Dermis blood vessel endothelial cell (primary cell): Measurements from ENCODE around the gene MTX1. TPM values are rescaled to one million over a fixed set of nuclear protein-coding genes. Genes with fewer than 3 reads are reported as not detected.
"Not testable (repeated sequence)": the region's sequence is repeated elsewhere in the genome, so short reads cannot be mapped to it uniquely, and the experiment has no call there.

Experiments
- DNase-seq: peaks from one replicate; pipeline ENCODE4 v3.0.0; 2010
- total RNA-seq: library from RNA; depleted of rRNA; stranded (reverse); fragments of >200 nt; gene quantifications from 2 replicates; pipeline ENCODE4 v1.2.3, GENCODE V29; 2014

Gene MTX1
- total RNA-seq, 1 donor from 2014 or later, result 50.2 TPM

DNA sequence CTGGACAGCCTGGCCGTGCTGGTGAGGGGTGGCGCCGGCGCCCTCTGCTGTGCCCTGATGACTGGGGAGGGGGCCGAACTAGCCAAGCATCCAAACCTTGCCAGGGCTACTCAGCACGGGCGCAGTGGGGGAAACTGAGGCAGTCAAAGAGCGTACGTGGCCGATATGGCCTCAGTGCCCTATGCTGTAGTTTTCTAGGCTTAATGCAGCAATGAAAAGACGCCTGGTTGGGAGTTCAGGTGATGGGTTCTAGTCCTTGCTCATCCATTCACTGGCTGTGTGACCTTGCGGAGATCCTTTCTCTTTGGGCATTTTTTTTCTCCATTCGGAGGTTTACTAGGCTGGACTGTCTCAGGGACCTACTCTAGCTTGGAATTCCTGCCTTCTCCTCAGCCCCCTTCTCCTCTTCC lies 822 bp downstream of the MTX1 start:
- DNase-seq, result no peak

DNA sequence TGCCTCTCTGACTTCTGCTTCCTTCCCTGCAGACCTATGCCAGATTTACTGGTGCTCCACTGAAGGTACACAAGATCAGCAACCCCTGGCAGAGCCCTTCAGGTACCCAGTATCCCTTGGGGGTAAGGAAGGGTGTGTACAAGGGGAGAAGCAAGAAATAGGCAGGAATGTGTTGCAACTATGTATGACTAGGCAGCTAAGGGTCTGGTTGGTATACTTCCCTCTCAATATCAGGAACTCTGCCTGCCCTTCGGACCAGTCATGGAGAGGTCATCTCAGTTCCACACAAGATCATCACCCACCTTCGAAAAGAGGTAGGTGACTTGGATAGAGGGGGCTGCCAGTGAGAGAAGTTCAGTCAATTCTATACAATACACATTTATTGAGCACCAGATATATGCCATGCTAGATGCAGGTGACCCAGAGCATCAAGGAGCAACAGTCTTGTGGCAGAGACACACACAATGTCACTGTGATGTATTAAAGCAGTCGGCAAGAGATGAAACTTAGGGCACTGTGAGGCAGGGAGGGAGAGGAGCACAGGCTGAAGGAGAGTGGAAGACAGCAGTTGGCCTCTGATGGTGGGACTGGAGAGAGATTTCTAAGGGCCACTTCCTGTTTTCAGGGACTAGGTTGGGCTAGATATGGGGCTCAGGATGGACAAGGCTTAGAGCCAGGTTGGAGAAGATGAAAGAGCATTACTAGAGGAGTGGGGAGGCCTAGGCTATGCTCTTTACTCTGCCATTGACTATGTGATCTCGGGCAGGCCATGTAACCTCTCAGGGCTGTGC lies 2.0 kb downstream of the MTX1 start:
- no peak for DNase-seq

DNA sequence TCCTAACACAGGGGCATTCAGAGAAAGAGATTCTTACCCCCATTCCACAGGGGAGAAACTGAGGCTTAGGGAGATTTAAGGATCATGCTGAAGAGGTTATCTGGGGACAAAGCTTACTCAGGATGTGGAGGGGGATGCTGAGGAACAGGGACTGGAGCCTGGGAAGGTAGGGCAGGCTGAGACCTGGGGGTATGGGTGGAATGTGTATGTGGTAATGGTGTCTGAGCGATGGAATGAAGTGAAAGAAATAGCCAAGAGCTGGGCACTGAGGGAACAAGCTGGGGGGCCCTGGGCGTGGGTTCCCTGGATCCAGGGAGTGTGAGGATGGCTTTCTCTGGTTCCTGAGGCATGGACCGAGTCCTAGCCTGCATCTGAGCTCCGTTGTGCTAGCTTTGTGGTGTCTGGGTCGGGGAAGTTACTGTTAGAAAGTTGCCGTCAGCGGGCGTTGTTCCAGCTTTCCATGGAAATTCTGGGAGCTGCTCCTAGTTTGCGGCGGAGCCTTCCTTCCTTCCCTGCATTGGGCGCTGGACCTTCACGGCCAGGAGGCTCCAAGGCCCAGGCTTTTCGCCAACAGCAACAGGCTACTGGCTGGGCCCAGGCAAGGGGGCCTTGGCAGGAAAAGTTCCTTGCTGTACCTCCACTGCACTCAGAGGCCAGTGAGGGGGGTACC lies 3.0 kb downstream of the MTX1 start:
- peak; percentile 57 for DNase-seq

DNA sequence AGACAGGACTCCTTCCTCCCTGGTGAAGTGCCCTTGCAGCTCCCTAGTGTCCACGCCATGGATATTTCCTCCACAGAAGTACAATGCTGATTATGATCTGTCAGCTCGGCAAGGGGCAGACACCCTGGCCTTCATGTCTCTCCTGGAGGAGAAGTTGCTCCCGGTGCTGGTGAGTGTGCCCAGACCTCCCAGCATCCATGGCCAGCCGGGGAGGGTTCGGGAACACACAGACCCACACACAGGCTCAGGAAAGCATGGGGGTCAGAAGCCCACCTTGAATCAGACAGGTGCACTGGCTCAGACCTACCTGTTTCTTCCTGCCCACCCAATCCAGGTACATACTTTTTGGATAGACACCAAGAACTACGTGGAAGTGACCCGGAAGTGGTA lies 3.6 kb downstream of the MTX1 start:
- not testable (repeated sequence) for DNase-seq

DNA sequence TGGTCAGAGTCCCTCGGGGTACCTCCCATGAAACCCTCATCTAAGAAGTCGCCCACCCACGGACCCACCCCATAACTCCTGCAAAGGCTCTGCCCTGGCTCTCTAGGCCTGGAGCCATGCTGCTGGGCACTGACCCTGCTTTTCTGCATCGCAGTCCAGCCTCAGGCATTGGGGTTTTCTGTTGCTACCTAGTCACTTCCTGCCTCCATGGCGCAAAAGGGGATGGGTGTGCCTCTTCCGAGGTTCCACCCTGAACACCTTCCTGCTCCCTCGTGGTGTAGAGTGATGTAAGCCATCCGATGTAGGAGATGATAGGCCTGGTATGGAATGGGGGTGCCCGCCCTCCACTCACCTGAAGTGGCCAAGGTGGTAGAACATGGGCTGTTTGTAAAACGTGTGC lies 6.2 kb downstream of the MTX1 start:
- DNase-seq, result not testable (repeated sequence)

DNA sequence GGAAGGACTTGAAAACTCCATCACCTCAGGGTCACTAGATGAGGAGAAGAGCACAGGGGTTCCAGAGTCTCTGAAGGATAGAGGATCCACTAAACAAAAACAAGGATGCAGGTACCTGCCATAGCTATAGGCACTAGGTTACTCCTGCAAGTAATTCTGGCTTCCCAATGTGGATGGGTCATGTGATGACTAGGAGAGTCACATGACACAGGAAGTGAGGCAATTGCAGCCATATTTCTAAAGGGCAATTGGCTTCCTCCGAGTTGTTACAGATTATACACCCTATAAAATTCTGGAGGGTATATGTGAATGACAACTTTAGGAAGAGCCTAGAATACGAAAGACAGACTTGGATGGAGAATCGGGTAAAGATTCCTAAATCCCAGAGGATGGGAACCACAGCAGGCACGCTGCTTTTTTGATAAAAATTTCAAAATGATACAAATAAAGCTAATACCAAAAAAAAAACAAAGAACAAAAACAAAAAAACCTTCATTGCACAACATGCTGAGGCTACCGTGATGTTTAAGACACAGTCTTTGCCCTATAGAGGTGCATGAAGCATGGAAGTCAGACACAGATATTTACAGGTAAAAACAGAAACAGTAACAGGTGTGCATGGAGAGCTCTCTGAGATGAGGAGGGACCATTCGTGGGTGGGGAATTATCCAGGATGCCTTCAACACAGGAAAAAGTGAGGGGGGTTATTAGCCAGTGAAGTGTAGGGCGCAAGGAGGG lies 10.5 kb downstream of the MTX1 start:
- peak; percentile 68 for DNase-seq

DNA sequence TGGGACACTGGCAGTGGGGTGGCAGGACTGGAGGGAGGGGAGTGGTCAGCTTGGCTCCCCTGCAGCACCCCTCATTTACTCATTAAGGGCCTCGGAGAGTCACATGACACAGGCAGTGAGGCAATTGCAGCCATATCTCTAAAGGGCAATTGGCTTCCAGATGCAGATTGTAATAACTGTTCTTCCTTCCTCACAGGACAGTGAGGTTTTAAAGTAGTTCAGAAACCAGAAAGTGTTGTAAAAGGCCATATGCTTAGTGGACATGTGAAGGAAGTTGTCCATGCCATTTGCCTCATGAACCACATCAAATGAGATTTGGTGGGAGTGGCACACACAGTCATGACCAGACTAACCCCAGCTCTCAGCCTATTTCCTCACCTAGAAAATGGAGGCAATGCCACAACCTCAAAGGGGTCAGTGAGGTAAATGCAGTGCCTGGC lies 11.1 kb downstream of the MTX1 start:
- DNase-seq, result no peak

DNA sequence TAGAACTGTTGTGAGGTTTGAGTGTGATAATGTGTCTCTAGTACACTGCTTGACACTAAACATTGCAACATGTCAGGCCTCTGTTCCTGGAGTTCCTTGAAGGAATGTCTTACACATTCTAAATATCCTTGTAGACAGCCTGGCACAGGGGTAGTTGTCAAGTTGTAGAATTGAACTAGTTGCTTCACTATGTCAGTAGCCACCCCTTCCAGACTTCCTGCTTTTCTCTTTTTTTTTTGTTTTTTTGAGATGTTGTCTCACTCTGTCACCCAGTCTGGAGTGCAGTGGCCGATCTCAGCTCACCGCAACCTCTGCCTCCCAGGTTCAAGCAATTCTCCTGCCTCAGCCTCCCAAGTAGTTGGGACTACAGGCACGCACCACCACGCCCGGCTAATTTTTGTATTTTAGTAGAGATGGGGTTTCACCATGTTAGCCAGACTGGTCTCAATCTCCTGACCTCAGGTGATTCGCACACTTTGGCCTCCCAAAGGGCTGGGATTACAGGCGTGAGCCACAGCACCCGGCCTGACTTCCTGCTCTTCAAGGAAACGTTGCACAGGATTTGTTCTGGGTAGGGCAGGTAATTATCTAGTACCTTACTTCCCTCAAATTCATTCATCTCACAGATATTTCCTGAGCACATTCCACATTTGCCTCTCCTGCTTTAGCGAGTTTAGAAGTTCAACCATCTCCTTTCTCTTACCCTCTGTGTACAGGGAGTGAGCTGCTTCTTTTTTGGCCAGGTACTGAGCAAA lies 11.9 kb downstream of the MTX1 start:
- DNase-seq, result not testable (repeated sequence)

DNA sequence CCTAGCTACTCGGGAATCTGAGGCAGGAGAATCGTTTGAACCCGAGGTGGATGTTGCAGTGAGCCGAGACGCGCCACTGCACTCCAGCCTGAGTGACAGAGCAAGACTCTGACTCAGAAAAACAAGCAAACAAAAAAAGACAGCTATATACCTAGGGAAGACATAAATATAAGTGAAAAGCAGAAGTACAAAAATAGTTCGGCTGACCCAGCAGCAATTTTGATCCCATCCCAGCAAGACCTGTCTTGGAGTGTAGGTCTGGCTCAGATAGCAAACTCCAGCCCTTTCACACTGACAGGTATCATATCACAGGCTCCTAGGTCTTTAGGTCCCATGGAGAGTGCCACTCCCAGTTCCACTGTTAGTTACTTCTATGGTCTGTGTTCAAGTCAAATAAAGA lies 14.6 kb downstream of the MTX1 start:
- no peak for DNase-seq

DNA sequence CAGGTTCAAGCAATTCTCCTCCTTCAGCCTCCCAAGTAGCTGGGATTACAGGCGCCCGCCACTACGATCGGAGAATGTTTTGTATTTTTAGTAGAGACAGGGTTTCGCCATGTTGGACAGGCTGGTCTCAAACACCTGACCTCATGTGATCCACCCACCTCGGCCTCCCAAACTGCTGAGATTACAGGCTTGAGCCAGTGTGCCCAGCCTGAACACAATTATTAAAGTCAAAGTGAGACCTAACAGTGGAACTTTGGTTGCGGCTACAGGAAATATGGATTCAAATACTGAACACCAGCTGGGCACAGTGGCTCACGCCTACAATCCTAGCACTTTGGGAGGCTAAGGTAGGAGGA lies 16.9 kb downstream of the MTX1 start:
- not testable (repeated sequence) for DNase-seq

DNA sequence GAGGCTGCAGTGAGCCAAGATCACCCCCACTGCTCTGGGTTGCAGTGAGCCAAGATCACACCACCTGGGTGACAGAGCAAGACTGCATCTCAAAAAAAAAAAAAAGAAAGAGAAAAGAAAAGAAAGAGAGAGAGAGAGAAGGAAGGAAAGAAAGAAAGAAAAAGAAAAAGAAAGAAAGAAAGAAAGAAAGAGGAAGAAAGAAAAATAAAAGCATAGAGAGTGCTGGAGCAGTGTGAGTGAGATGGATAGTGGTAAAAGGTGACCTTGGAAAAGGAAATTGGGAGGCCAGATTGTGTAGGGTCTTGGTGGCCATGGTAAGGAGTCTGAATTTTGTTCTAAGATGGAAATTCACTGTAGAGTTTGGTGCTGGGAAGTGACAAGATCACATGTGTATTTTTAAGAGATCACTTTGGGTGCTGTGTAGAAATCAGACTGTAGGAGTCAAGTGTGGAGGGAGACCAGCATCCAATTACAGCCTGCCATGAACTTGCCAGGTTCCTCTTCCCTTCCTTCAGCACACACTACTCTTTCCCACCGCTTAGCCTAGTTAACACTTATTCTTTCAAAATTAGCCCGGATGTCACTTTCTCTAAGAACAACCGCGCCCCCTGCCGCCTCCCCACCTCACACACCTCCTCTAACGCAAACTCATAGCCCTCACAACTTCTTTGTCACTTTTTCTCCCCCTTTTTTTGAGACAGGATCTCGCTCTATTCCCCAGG lies 17.9 kb downstream of the MTX1 start:
- DNase-seq, result peak; percentile 88

DNA sequence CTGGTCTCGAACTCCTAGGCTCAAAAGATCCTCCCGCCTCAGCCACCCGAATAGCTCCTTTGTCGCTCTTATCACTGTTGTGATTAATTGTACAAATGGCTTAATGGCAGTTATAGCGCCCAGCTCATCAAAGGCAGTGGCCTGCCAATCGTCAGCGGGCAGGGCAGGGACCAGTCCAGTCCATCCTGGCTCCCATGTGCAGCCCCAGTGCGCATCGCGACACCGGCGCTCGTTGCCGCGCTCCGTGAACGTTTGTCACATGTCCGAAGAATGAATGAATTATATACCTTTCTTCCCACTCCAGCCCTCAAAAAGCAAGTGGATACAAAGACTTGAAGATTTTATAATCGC lies 18.4 kb downstream of the MTX1 start:
- DNase-seq, result peak; percentile 70

DNA sequence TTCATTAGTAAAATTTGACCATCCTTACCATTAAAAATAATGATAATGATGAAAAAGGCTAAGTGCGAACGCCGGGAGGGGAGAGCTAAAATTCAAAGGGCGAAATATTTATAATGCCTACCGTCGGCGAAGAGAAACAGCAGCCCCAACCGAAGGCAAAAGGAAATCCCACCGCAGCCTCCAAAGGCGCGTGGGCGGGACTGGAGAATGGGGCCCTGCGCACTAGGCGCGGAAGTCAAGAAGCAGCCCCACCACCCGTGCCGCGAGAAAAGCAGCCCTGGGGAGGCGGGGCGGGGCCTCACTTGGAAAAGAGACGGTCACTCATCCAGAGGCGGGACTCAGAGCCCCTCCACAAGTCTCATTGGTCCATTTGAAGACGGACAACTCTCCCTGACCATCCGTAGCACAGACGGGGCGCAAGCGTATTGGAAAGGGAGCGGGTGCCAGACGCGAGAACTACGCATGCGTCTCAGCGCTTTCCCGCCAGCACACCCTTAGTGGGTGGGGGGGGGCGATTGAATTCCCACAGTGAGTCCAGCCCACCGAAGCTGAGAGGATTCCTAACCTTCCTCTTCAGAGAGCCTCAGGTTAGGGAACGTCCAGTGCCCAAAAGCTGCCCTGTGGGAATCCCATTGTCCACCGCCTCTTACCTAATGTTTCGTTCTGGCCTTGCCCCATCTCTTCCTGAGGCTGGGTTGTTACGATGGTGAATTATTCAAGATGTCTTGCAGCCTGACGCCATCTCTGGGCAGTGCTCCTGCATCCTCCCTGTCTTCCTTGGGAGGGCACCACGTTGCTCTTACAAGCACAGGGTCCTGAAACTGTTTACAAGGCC lies 19.0 kb downstream of the MTX1 start:
- peak; percentile 99 for DNase-seq

DNA sequence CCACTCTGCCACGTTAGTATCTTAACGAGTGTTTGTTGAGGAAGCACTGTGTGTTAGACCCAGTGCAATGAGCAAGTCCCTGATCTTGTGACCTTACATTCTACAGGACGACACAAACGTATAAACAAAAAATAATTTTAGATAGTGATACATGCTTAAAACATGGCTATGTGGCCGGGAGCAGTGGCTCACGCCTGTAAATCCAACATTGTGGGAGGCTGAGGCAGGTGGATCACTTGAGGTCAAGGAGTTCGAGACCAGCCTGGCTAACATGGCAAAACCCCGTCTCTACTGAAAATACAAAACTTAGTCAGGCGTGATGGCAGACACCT lies 19.6 kb downstream of the MTX1 start:
- DNase-seq, result no peak

DNA sequence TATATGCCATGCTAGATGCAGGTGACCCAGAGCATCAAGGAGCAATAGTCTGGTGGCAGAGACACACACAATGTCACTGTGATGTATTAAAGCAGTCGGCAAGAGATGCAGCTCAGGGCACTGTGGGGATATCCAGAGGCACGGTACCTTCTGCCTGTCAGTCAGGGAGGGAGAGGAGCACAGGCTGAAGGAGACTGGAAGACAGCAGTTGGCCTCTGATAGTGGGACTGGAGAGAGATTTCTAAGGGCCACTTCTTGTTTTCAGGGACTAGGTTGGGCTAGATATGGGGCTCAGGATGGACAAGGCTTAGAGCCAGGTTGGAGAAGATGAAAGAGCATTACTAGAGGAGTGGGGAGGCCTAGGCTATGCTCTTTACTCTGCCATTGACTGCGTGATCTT lies 22.8 kb downstream of the MTX1 start:
- DNase-seq, result not testable (repeated sequence)

DNA sequence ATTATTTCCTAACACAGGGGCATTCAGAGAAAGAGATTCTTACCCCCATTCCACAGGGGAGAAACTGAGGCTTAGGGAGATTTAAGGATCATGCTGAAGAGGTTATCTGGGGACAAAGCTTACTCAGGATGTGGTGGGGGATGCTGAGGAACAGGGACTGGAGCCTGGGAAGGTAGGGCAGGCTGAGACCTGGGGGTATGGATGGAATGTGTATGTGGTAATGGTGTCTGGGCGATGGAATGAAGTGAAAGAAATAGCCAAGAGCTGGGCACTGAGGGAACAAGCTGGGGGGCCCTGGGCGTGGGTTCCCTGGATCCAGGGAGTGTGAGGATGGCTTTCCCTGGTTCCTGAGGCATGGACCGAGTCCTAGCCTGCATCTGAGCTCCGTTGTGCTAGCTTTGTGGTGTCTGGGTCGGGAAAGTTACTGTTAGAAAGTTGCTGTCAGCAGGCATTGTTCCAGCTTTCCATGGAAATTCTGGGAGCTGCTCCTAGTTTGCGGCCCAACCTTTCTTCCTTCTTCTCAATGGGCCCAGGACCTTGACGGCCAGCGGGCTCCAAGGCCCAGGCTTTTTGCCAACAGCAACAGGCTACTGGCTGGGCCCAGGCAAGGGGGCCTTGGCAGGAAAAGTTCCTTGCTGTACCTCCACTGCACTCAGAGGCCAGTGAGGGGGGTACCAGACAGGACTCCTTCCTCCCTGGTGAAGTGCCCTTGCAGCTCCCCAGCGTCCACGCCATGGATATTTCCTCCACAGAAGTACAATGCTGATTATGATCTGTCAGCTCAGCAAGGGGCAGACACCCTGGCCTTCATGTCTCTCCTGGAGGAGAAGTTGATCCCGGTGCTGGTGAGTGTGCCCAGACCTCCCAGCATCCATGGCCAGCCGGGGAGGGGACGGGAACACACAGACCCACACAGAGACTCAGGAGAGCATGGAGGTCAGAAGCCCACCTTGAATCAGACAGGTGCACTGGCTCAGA lies 23.8 kb downstream of the MTX1 start:
- DNase-seq, result peak; percentile 65

DNA sequence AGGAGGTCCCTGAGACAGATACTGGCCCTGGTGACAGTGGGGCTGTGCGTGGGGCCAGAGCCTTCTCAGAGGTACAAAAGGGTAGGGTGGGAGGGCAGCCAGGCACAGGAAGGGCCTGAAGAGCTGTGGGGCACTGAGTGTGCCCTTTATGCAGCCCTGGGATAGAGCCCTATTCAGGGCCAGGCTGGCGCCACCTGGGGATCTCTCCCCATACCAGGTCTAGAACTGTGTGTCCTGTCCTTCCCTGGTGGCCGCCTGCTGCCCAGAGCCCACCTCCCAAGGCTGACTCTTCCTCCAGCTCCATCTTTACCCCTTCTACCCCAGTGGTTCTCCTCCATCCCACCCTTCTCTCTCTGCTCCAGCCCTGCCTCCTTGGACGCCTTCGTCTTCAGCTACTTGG lies 25.0 kb downstream of the MTX1 start:
- not testable (repeated sequence) for DNase-seq

DNA sequence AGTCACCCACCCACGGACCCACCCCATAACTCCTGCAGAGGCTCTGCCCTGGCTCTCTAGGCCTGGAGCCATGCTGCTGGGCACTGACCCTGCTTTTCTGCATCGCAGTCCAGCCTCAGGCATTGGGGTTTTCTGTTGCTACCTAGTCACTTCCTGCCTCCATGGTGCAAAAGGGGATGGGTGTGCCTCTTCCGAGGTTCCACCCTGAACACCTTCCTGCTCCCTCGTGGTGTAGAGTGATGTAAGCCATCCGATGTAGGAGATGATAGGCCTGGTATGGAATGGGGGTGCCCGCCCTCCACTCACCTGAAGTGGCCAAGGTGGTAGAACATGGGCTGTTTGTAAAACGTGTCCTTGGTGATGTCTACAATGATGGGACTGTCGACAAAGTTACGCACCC lies 26.9 kb downstream of the MTX1 start:
- not testable (repeated sequence) for DNase-seq

DNA sequence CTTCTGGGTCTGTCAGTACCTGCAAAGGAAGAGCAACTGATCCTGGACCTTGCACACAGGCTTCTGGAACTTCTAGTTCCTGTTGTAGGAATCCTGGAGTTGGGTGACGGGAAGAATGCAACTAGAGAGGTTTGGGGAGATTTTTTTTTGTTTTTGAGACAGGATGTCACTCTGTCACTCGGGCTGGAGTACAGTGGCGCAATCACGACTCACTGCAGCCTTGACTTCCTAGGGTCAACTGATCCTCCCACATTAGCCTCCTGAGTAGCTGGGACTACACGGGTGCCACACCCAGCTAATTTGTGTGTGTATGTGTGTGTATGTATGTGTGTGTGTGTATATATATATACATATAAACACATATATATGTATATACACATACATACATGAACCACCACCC lies 28.0 kb downstream of the MTX1 start:
- DNase-seq, result no peak

DNA sequence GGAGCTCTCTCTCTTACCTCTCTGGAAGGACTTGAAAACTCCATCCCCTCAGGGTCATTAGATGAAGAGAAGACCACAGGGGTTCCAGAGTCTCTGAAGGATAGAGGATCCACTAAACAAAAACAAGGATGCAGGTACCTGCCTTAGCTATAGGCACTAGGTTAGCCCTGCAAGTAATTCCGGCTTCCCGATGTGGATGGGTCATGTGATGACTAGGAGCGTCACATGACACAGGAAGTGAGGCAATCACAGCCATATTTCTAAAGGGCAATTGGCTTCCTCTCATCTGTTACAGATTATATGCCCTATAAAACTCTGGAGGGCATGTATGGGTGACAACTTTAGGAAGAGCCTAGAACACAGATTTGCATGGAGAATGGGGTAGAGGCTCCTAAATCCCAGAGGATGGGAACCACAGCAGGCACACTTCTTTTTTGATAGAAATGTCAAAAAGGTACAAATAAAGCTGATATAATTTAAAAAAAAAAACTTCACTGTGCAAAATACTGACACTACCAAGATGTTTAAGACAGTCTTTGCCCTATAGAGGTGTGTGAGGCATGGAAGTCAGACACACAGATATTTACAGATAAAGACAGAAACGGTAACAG lies 32.7 kb downstream of the MTX1 start:
- DNase-seq, result peak; percentile 86
